Measurements from ENCODE around the gene SAMD4A.

GRCh38 chr14:54702014-54702491 lies 135.1 kb downstream of the SAMD4A start:
- TF ChIP-seq, protein P1, sequence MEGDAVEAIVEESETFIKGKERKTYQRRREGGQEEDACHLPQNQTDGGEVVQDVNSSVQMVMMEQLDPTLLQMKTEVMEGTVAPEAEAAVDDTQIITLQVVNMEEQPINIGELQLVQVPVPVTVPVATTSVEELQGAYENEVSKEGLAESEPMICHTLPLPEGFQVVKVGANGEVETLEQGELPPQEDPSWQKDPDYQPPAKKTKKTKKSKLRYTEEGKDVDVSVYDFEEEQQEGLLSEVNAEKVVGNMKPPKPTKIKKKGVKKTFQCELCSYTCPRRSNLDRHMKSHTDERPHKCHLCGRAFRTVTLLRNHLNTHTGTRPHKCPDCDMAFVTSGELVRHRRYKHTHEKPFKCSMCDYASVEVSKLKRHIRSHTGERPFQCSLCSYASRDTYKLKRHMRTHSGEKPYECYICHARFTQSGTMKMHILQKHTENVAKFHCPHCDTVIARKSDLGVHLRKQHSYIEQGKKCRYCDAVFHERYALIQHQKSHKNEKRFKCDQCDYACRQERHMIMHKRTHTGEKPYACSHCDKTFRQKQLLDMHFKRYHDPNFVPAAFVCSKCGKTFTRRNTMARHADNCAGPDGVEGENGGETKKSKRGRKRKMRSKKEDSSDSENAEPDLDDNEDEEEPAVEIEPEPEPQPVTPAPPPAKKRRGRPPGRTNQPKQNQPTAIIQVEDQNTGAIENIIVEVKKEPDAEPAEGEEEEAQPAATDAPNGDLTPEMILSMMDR (IDR thresholded peaks at IDR 0.05): no peak
- TF ChIP-seq POLR2A (IDR thresholded peaks at IDR 0.05): no peak
- no peak for TF ChIP-seq POLR2AphosphoS5 (IDR thresholded peaks at IDR 0.05)
